ENCODE data around the gene ZNF532. TPM values are rescaled to one million over a fixed set of nuclear protein-coding genes. Genes with fewer than 3 reads are reported as not detected.
A peak's percentile ranks its signal among the peaks of the same experiment; 100 is the strongest.

Gene ZNF532
- total RNA-seq, 1 donor from 2014 or later = 0.79 TPM

DNA sequence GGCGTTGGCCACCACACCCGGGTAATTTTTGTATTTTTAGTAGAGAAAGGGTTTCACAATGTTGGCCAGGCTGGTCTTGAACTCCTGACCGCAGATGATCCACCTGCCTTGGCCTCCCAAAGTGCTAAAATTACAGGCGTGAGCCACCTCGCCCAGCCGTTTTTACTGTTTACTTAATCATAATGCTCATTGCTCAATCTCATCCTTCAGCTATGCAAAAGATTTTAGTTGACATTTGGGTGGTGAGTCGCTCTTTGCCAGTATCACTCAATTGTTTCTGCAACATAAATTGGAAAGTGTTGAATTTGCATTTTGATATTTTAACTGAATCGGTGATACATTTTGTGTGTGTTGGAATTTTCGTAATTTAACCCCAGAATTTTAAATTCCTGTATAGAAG is 7.8 kb upstream of the ZNF532 start:
- DNase-seq = no peak
- Mint-ChIP-seq H3K4me1 (no peaks in the 10 kb centered on the region), H3K9me3 (no peaks in the 10 kb centered on the region), H3K27me3 (peaks cover 37% of the 10 kb centered on the region), H3K36me3 (ENCODE audit: low read depth) (no peaks in the 10 kb centered on the region), H3K4me3 (no peak overlapping the region), H3K27ac (no peak overlapping the region)
- intact Hi-C loops (cut with micrococcal nuclease) = no loop called here

DNA sequence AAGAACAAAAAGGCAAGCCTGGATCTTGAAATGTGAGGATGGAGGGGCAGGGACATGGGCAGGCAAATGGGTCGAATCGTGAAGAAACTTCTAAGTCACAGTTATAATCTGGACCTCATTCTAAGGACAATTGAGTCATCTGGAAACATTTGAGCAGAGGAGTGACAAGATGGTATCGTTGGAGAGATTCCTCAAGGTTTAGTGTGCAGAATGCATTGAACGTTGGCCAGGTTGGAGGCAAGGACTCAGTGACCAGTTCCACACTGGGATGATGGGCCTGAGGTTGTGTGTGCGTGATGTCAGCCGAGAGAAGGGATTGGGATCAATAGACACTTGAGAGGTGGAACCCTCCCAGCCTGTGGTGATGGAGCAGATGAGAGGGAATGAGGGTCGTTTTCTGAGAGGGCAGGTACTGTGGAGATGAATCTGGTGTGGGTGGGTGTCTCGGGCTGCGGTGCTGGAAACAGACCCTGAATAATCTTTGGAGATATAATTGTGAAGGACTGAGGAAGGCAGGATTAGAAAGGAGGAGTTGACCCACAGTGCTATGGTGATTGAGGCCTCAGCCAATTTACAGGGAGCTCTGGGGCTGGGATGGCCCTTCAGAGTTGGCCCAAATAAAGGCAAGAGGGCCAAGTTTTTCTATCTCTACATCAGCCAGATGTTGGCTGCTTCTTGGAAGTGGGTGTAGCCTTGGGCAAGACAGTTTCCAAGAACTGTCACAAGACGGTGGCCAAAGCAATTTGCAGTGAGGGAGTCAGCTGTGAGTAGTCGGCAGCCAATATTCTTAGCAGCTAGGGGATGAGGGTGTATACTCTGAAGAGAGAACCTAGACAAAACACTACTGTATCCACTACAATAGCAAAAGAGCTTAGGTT is 5.8 kb upstream of the ZNF532 start:
- Mint-ChIP-seq H3K36me3 (ENCODE audit: low read depth) (no peaks in the 10 kb centered on the region), H3K27ac (no peak overlapping the region), H3K4me3 (no peak overlapping the region), H3K9me3 (no peaks in the 10 kb centered on the region), H3K4me1 (peaks cover 2% of the 10 kb centered on the region), H3K27me3 (peaks cover 46% of the 10 kb centered on the region)
- no peak for DNase-seq
- intact Hi-C loops (cut with micrococcal nuclease) = no loop called here

- intact Hi-C loops (cut with micrococcal nuclease) = no loop called here
- no peak overlapping the region for H3K4me3 Mint-ChIP-seq
- no peak for DNase-seq
- peaks cover 2% of the 10 kb centered on the region for H3K4me1 Mint-ChIP-seq
- no peaks in the 10 kb centered on the region for H3K9me3 Mint-ChIP-seq
- no peaks in the 10 kb centered on the region for H3K36me3 Mint-ChIP-seq (ENCODE audit: low read depth)
- no peak overlapping the region for H3K27ac Mint-ChIP-seq
- peaks cover 53% of the 10 kb centered on the region for H3K27me3 Mint-ChIP-seq
These were observed 4.8 kb upstream of the ZNF532 start for GRCh38 chr18:58859907-58860306.

DNA sequence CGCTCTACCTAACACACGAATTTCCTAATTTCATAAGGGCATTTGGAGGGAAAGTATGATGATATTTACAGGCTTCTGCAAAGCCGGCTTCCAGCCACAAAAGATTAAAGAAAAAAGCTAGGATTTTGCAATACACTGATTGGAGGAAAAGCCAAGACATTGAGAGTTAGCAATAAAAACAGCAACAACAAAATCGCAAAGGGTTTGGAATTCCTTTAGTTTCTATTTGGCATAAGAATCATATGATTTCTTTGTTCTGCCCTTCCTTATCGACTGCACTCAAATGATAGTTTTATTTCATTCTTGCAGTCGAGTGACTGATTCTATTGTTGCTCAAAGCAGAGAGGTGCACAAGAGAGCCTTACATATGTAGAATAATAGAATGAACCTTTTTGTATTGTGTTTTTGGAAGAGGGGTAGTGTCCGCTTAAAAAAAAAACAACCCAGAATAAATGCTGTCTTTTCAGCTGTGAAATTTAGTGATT is 3.9 kb upstream of the ZNF532 start:
- H3K36me3 Mint-ChIP-seq (ENCODE audit: low read depth) = no peaks in the 10 kb centered on the region
- H3K4me3 Mint-ChIP-seq = no peak overlapping the region
- no peaks in the 10 kb centered on the region for H3K9me3 Mint-ChIP-seq
- intact Hi-C loops (cut with micrococcal nuclease) = no loop called here
- no peak for DNase-seq
- H3K27ac Mint-ChIP-seq = no peak overlapping the region
- H3K4me1 Mint-ChIP-seq = peaks cover 2% of the 10 kb centered on the region
- peaks cover 62% of the 10 kb centered on the region for H3K27me3 Mint-ChIP-seq

DNA sequence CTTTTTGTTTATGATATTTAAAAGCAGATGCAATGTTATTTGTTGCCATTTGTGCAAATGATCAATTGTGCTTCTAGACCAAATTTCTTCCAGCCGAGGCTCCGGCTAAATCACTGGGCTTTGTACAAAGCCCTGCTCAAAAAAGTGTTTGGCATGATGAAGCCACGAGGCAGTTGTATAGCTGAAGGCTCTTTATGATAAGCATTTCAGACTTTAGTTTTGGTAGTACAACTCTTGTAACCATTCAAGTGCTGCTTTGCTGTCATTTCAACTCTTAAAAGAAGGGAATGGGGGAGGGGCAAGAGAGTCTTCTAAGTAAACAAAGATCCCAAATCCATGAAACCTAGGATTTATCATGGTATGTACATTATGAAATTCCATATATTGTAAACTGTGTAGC is 3.3 kb upstream of the ZNF532 start:
- Mint-ChIP-seq H3K27me3 (peaks cover 67% of the 10 kb centered on the region), H3K27ac (no peak overlapping the region), H3K4me3 (no peak overlapping the region), H3K9me3 (no peaks in the 10 kb centered on the region), H3K4me1 (peaks cover 2% of the 10 kb centered on the region), H3K36me3 (ENCODE audit: low read depth) (no peaks in the 10 kb centered on the region)
- intact Hi-C loops (cut with micrococcal nuclease) = no loop called here
- no peak for DNase-seq

DNA sequence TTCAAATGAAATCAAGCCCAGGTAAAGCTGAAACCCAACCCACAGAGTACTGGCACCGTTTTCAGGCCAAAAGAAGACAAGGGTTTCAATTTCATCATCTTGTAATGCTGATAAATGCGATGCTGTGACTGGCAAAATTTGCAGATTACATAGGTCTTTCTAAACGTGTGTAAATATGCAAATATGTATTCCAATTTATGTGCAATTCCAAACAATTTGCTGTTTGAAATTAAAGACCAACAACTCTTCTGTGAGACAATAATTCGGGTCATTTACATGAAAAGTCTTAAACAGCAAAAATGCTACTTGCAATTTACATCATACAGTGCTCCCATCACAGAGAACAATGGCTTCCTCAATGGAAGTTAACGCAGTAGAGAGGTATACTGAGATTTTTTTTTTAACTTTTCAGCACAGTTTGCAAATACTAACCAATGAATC is 2.8 kb upstream of the ZNF532 start:
- no peak overlapping the region for H3K4me3 Mint-ChIP-seq
- H3K9me3 Mint-ChIP-seq = no peaks in the 10 kb centered on the region
- no peak overlapping the region for H3K27ac Mint-ChIP-seq

GRCh38 chr18:58862356-58862755 is 2.3 kb upstream of the ZNF532 start:
- H3K27me3 Mint-ChIP-seq = peaks cover 72% of the 10 kb centered on the region
- H3K36me3 Mint-ChIP-seq (ENCODE audit: low read depth) = no peaks in the 10 kb centered on the region
- H3K27ac Mint-ChIP-seq = no peak overlapping the region
- peak overlapping the region; percentile 48 for H3K4me3 Mint-ChIP-seq
- no peaks in the 10 kb centered on the region for H3K9me3 Mint-ChIP-seq
- DNase-seq = no peak
- intact Hi-C loops (cut with micrococcal nuclease) = no loop called here
- peaks cover 2% of the 10 kb centered on the region for H3K4me1 Mint-ChIP-seq

More for the DNA sequence above, 2.8 kb upstream of the ZNF532 start:
- intact Hi-C loops (cut with micrococcal nuclease) = no loop called here
- no peak for DNase-seq
- Mint-ChIP-seq H3K36me3 (ENCODE audit: low read depth) (no peaks in the 10 kb centered on the region), H3K4me1 (peaks cover 2% of the 10 kb centered on the region), H3K27me3 (peaks cover 68% of the 10 kb centered on the region)

DNA sequence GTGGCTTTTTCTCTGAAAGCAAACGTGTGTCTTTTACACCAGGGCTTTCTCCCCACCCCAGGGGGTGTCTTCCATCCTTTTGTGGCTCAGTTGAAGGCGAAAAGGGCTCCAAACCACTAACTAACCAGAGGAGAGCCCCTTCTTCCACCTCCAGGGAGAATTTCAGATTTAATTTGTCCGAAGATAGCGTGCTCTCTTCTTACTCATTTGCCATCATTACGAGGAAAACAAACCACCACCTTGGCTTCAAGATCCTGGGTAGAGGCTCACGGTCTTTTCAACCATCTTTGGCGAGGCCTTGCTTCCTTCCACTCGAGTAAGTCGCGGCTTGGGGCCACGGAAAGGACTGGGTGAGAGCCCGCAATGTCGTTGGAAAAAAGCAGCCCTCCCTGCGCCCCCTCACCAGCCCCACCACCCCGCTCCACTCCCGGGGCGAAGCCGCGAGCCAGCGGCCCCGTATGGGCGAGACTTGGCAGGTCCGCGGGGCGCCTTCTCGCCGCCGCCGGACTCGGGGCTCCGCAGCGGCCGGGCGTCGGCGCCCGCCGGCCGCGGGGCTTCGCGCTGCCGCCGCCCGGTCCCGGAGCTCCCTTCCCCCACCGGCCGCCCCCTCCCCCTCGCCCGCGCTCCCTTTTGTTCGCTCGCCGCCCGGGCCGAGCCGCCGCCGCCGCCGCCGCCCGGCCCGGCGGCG is 1.7 kb upstream of the ZNF532 start:
- Mint-ChIP-seq H3K9me3 (no peaks in the 10 kb centered on the region), H3K27ac (no peak overlapping the region), H3K27me3 (peaks cover 77% of the 10 kb centered on the region), H3K36me3 (ENCODE audit: low read depth) (no peaks in the 10 kb centered on the region), H3K4me1 (peaks cover 2% of the 10 kb centered on the region), H3K4me3 (peak overlapping the region; percentile 48)
- intact Hi-C loops (cut with micrococcal nuclease) = no loop called here
- no peak for DNase-seq

GRCh38 chr18:58863539-58864145 is 1.0 kb upstream of the ZNF532 start:
- Mint-ChIP-seq H3K9me3 (no peaks in the 10 kb centered on the region), H3K27ac (no peak overlapping the region), H3K4me1 (peaks cover 2% of the 10 kb centered on the region), H3K36me3 (ENCODE audit: low read depth) (no peaks in the 10 kb centered on the region), H3K27me3 (peaks cover 76% of the 10 kb centered on the region), H3K4me3 (peak overlapping the region; percentile 30)
- peak; percentile 60 for DNase-seq
- intact Hi-C loops (cut with micrococcal nuclease) = no loop called here

DNA sequence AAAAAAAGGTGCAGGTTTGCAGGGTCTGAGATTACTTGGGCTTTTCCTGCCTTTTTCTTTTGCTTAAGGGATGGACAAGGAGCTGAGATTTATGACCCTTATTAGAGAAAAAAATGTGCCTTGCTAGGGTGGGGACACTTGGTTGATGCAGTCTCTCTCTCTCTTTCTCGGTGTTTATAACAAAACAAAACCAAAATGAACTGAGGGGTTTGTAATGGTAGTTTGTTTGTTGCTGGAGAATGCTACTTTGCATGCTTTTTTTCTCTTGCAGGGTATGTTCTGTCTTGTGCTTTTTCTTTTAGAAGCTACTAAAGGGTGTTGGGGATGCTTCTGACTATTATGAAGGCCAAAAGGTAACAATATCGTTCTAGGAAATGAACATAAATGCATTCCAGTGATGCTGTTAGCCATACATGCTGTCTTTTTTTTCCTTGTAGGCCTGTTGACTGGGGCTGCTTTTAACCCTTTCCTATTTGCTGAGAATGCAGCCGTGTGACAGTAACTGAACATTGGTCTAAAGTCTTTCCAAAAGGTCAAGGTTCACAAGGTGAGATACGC is 435 bp downstream of the ZNF532 start:
- Mint-ChIP-seq H3K4me3 (no peak overlapping the region), H3K27ac (no peak overlapping the region), H3K4me1 (peaks cover 2% of the 10 kb centered on the region), H3K36me3 (ENCODE audit: low read depth) (no peaks in the 10 kb centered on the region), H3K9me3 (no peaks in the 10 kb centered on the region), H3K27me3 (peaks cover 65% of the 10 kb centered on the region)
- intact Hi-C loops (cut with micrococcal nuclease) = no loop called here
- no peak for DNase-seq

DNA sequence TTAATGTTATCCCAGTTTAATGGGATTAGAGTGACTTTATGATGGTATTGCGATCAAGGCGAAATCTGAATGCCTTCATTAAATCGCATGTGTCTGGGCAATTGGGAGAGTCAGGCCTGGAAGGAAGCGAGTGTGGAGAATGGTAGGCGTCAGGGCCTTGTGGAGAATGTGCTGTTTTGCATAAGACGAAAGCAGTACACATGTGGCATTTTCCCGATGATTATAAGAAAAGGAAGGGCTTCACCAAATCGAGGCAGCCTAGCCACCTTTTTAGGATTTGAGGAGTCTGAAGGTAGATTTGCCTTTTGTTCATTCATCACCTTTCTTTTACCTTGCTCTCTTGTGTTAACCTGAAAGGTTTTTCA is 1.0 kb downstream of the ZNF532 start:
- peaks cover 2% of the 10 kb centered on the region for H3K4me1 Mint-ChIP-seq
- intact Hi-C loops (cut with micrococcal nuclease) = no loop called here
- no peaks in the 10 kb centered on the region for H3K36me3 Mint-ChIP-seq (ENCODE audit: low read depth)
- no peaks in the 10 kb centered on the region for H3K9me3 Mint-ChIP-seq
- no peak overlapping the region for H3K27ac Mint-ChIP-seq
- DNase-seq = no peak
- no peak overlapping the region for H3K4me3 Mint-ChIP-seq
- peaks cover 66% of the 10 kb centered on the region for H3K27me3 Mint-ChIP-seq

- Mint-ChIP-seq H3K4me1 (peaks cover 2% of the 10 kb centered on the region), H3K27me3 (peaks cover 63% of the 10 kb centered on the region), H3K27ac (no peak overlapping the region), H3K9me3 (no peaks in the 10 kb centered on the region), H3K4me3 (no peak overlapping the region), H3K36me3 (ENCODE audit: low read depth) (no peaks in the 10 kb centered on the region)
- intact Hi-C loops (cut with micrococcal nuclease) = no loop called here
- no peak for DNase-seq
These were observed 1.5 kb downstream of the ZNF532 start for GRCh38 chr18:58866066-58866772.

GRCh38 chr18:58866773-58867150 is 2.1 kb downstream of the ZNF532 start:
- H3K4me1 Mint-ChIP-seq = peaks cover 2% of the 10 kb centered on the region
- no peaks in the 10 kb centered on the region for H3K9me3 Mint-ChIP-seq
- peaks cover 62% of the 10 kb centered on the region for H3K27me3 Mint-ChIP-seq
- no peak for DNase-seq
- intact Hi-C loops (cut with micrococcal nuclease) = no loop called here
- H3K4me3 Mint-ChIP-seq = no peak overlapping the region
- H3K27ac Mint-ChIP-seq = no peak overlapping the region
- H3K36me3 Mint-ChIP-seq (ENCODE audit: low read depth) = no peaks in the 10 kb centered on the region

All from activated CD4-positive, alpha-beta T cell treated with anti-CD3 and anti-CD28 coated beads, Interleukin-2, amount 10 ng/mL, durations not matched to agents 24 days and 14 days (primary cell).